Endothelial cell of umbilical vein (primary cell): ENCODE data around the gene RAP1GAP.

Source experiments
- FOS ChIP-seq: IDR thresholded peaks from 2 replicates; pipeline ENCODE4 v1.6.1; 2011; ENCODE audit warnings: mild to moderate bottlenecking, low read length, moderate library complexity, borderline replicate concordance; ENCODE audit not compliant: insufficient read depth
- GATA2 ChIP-seq: IDR thresholded peaks from 2 replicates; pipeline ENCODE4 v1.7.0; 2011; ENCODE audit warnings: low read depth, mild to moderate bottlenecking, moderate library complexity, mixed read lengths, low read length; ENCODE audit not compliant: insufficient read length, insufficient read depth
- POLR2A ChIP-seq: IDR thresholded peaks from 2 replicates; pipeline ENCODE4 v1.6.1; 2012; ENCODE audit warnings: low read depth, mild to moderate bottlenecking, control low read depth, low read length
- POLR2AphosphoS5 ChIP-seq: IDR thresholded peaks from 2 replicates; pipeline ENCODE4 v1.6.1; 2012; ENCODE audit warnings: low read depth, mild to moderate bottlenecking, control low read depth, low read length, moderate library complexity; ENCODE audit not compliant: insufficient read depth
- TF ChIP-seq, protein P1 (sequence below), 2 donors: IDR thresholded peaks; 1 replicate in 1 of 2; 2 replicates in 1 of 2; pipeline ENCODE4 v1.5.1; 2011; ENCODE audit warnings: low read length in 2 of 2, mild to moderate bottlenecking in 2 of 2, moderate library complexity in 2 of 2, control low read depth in 1 of 2, inconsistent platforms in 1 of 2, low read depth in 1 of 2; ENCODE audit not compliant: insufficient read depth in 1 of 2; ENCODE audit errors: extremely low read depth in 1 of 2
- TF ChIP-seq, protein P2 (sequence below): IDR thresholded peaks from 2 replicates; pipeline ENCODE4 v1.6.1; 2011; ENCODE audit not compliant: insufficient read depth, insufficient read length

DNA sequence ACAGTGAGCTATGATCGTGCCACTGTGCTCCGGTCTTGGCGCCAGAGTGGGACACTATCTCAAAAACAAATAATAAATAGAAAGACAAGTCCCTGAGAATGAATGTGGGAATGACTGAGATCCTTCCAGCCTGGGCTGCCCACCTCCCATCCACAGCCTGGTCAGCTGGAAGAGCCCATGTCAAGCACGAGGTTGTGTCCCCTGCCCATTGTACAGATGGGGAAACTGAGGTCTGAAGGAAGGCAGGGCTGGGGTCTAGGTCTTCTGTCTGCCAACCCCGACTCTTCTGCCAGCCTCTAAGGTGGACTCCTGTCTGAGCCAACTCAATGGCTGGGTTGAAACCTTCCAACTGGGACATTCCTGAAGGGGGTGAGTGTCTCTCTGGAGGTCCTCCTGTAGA lies 79.5 kb downstream of the RAP1GAP start:
- TF ChIP-seq, protein P1, sequence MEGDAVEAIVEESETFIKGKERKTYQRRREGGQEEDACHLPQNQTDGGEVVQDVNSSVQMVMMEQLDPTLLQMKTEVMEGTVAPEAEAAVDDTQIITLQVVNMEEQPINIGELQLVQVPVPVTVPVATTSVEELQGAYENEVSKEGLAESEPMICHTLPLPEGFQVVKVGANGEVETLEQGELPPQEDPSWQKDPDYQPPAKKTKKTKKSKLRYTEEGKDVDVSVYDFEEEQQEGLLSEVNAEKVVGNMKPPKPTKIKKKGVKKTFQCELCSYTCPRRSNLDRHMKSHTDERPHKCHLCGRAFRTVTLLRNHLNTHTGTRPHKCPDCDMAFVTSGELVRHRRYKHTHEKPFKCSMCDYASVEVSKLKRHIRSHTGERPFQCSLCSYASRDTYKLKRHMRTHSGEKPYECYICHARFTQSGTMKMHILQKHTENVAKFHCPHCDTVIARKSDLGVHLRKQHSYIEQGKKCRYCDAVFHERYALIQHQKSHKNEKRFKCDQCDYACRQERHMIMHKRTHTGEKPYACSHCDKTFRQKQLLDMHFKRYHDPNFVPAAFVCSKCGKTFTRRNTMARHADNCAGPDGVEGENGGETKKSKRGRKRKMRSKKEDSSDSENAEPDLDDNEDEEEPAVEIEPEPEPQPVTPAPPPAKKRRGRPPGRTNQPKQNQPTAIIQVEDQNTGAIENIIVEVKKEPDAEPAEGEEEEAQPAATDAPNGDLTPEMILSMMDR (IDR thresholded peaks at IDR 0.05; ENCODE audit: extremely low read depth in 1 of 2, insufficient read depth in 1 of 2, low read depth in 1 of 2, low read length in 2 of 2), result no peak
- no peak for TF ChIP-seq GATA2
- no peak for TF ChIP-seq POLR2A
- TF ChIP-seq, protein P2, sequence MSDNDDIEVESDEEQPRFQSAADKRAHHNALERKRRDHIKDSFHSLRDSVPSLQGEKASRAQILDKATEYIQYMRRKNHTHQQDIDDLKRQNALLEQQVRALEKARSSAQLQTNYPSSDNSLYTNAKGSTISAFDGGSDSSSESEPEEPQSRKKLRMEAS, result no peak
- TF ChIP-seq FOS, result no peak
- no peak for TF ChIP-seq POLR2AphosphoS5
